Nephron (organoid): ENCODE measurements around the gene MPZL1.

Experiments used
- H3K27ac Mint-ChIP-seq, 3 experiments: 2 replicates each; pipeline ENCODE4 v1.8.0; 2020; ENCODE audit warnings: mixed read lengths in 3 of 3, mild to moderate bottlenecking in 2 of 3, moderate library complexity in 1 of 3
- H3K27me3 Mint-ChIP-seq: 2 replicates; pipeline ENCODE4 v1.8.0; 2021; ENCODE audit warnings: low read depth, mild to moderate bottlenecking, moderate library complexity, mixed read lengths
- H3K36me3 Mint-ChIP-seq: 2 replicates; pipeline ENCODE4 v1.8.0; 2020; ENCODE audit warnings: low read depth, mixed read lengths
- H3K4me1 Mint-ChIP-seq: 2 replicates; pipeline ENCODE4 v1.8.0; 2020; ENCODE audit warnings: mixed read lengths
- H3K4me3 Mint-ChIP-seq, 3 experiments: 2 replicates each; pipeline ENCODE4 v1.8.0; 2020; ENCODE audit warnings: mild to moderate bottlenecking in 3 of 3, mixed read lengths in 3 of 3, moderate library complexity in 2 of 3
- H3K9me3 Mint-ChIP-seq: 2 replicates; pipeline ENCODE4 v1.8.0; 2020; ENCODE audit warnings: mixed read lengths
- CTCF ChIP-seq, 3 experiments: fragments of 200-600 bp; sonication (generic); IDR thresholded peaks; one replicate each; pipeline ENCODE4 v1.5.0; 2021; ENCODE audit warnings: antibody characterized with exemption in 3 of 3; ENCODE audit not compliant: unreplicated experiment in 3 of 3

MPZL1 gene

GRCh38 chr1:167676916-167677848 lies 44.6 kb upstream of the MPZL1 start:
- peaks cover under 1% of the 10 kb centered on the region for H3K27me3 Mint-ChIP-seq
- H3K4me1 Mint-ChIP-seq: peaks cover 14% of the 10 kb centered on the region
- no peaks in the 10 kb centered on the region for H3K9me3 Mint-ChIP-seq
- no peak for TF ChIP-seq CTCF (IDR thresholded peaks at IDR 0.05; ENCODE audit: unreplicated experiment in 3 of 3)
- H3K27ac Mint-ChIP-seq: no peak overlapping the region
- H3K4me3 Mint-ChIP-seq: no peak overlapping the region
- H3K36me3 Mint-ChIP-seq: no peaks in the 10 kb centered on the region

GRCh38 chr1:167678422-167678821 lies 43.4 kb upstream of the MPZL1 start:
- peaks cover 15% of the 10 kb centered on the region for H3K4me1 Mint-ChIP-seq
- H3K4me3 Mint-ChIP-seq: no peak overlapping the region
- H3K9me3 Mint-ChIP-seq: no peaks in the 10 kb centered on the region
- no peaks in the 10 kb centered on the region for H3K36me3 Mint-ChIP-seq
- no peak overlapping the region for H3K27ac Mint-ChIP-seq
- TF ChIP-seq CTCF (IDR thresholded peaks at IDR 0.05; ENCODE audit: unreplicated experiment in 3 of 3): no peak
- H3K27me3 Mint-ChIP-seq: peaks cover 6% of the 10 kb centered on the region

- Mint-ChIP-seq H3K27me3 (peaks cover 10% of the 10 kb centered on the region), H3K36me3 (no peaks in the 10 kb centered on the region), H3K4me1 (peaks cover 19% of the 10 kb centered on the region), H3K27ac (no peak overlapping the region), H3K4me3 (no peak overlapping the region), H3K9me3 (no peaks in the 10 kb centered on the region)
- TF ChIP-seq CTCF (IDR thresholded peaks at IDR 0.05; ENCODE audit: unreplicated experiment in 3 of 3): no peak
Measured at GRCh38 chr1:167678838-167679237, 42.9 kb upstream of the MPZL1 start.

- H3K4me1 Mint-ChIP-seq: peaks cover 25% of the 10 kb centered on the region
- no peak for TF ChIP-seq CTCF (IDR thresholded peaks at IDR 0.05; ENCODE audit: unreplicated experiment in 3 of 3)
- H3K36me3 Mint-ChIP-seq: no peaks in the 10 kb centered on the region
- no peak overlapping the region for H3K27ac Mint-ChIP-seq
- H3K4me3 Mint-ChIP-seq: no peak overlapping the region
- peaks cover 15% of the 10 kb centered on the region for H3K27me3 Mint-ChIP-seq
- H3K9me3 Mint-ChIP-seq: no peaks in the 10 kb centered on the region
Measured at GRCh38 chr1:167679714-167680113, 42.1 kb upstream of the MPZL1 start.

GRCh38 chr1:167681024-167681423 lies 40.8 kb upstream of the MPZL1 start:
- H3K27me3 Mint-ChIP-seq: peaks cover 15% of the 10 kb centered on the region
- TF ChIP-seq CTCF (IDR thresholded peaks at IDR 0.05; ENCODE audit: unreplicated experiment in 3 of 3): no peak

More at GRCh38 chr1:167681024-167681423, 40.8 kb upstream of the MPZL1 start:
- Mint-ChIP-seq H3K9me3 (no peaks in the 10 kb centered on the region), H3K27ac (no peak overlapping the region), H3K36me3 (no peaks in the 10 kb centered on the region), H3K4me3 (no peak overlapping the region), H3K4me1 (peaks cover 30% of the 10 kb centered on the region)
